ENCODE results near the gene EPB41L3.

DNA sequence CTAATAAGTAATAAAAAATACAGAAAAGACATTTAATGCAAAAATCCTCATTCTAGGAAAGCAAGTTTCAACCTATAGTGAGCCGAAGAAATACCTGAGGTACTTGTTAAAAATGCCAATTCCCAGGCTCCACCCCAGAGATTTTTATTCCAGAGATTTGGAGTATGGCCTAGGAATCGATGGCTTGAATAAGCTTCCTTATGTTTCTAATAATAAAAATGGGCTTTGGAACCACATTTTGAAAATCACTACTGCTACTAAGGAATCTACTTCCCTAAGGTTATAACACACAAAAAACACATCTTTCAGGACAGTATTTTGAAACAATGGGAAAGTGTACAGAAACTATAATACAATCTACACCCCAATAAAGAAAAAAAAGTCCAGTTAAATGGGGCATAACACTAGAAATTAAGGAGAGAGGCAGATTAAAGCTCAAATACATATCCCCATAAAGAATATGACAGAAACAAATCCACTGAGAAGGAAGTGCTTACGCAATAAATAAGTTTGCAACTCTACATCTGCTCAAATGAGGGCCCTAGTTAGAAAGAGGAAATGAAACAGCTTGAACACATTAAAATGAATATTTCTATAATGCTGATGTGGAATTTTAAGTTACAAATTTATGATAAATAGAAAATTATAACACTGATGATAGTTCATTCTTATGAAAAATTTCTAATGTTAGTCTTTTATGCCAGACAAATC lies 103.7 kb downstream of the EPB41L3 start:
- TF ChIP-seq, protein P1, sequence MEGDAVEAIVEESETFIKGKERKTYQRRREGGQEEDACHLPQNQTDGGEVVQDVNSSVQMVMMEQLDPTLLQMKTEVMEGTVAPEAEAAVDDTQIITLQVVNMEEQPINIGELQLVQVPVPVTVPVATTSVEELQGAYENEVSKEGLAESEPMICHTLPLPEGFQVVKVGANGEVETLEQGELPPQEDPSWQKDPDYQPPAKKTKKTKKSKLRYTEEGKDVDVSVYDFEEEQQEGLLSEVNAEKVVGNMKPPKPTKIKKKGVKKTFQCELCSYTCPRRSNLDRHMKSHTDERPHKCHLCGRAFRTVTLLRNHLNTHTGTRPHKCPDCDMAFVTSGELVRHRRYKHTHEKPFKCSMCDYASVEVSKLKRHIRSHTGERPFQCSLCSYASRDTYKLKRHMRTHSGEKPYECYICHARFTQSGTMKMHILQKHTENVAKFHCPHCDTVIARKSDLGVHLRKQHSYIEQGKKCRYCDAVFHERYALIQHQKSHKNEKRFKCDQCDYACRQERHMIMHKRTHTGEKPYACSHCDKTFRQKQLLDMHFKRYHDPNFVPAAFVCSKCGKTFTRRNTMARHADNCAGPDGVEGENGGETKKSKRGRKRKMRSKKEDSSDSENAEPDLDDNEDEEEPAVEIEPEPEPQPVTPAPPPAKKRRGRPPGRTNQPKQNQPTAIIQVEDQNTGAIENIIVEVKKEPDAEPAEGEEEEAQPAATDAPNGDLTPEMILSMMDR (IDR thresholded peaks at IDR 0.05): no peak
- no peak for TF ChIP-seq ZFX (IDR thresholded peaks at IDR 0.05; ENCODE audit: borderline replicate concordance)

Measured in 22Rv1 (cell line).